SK-N-SH treated with all-trans-retinoic acid at 6 μM for 48 hours (cell line): ENCODE measurements around the gene PRIMPOL.
"Not testable (repeated sequence)": the region's sequence is repeated elsewhere in the genome, so short reads cannot be mapped to it uniquely, and the experiment has no call there.

ENCODE experiments used
- ATAC-seq: fragments of 200-7000 bp; cut with Tn5 transposase; 3 replicates; pipeline ENCODE4 v1.9.1; 2020; ENCODE audit warnings: mild to moderate bottlenecking, moderate library complexity
- BACH2 ChIP-seq: fragments of 250-450 bp; sonication (Bioruptor Pico); IDR thresholded peaks from 2 replicates; pipeline ENCODE4 v1.9.0; 2021; ENCODE audit warnings: mild to moderate bottlenecking, borderline replicate concordance
- CREB5 ChIP-seq: fragments of 250-450 bp; sonication (Bioruptor Pico); IDR thresholded peaks from 2 replicates; pipeline ENCODE4 v1.5.1; 2020; ENCODE audit warnings: low read depth, mild to moderate bottlenecking, moderate library complexity
- CSDC2 ChIP-seq: fragments of 250-450 bp; sonication (Bioruptor Pico); IDR thresholded peaks from 2 replicates; pipeline ENCODE4 v1.5.0; 2020; ENCODE audit warnings: mild to moderate bottlenecking, moderate library complexity
- CSRNP3 ChIP-seq: fragments of 250-450 bp; sonication (Bioruptor Pico); IDR thresholded peaks from 2 replicates; pipeline ENCODE4 v1.5.1; 2021; ENCODE audit warnings: mild to moderate bottlenecking, moderate library complexity
- ESRRG ChIP-seq: fragments of 250-450 bp; sonication (Bioruptor Pico); IDR thresholded peaks from 2 replicates; pipeline ENCODE4 v1.6.1; 2021; ENCODE audit warnings: mild to moderate bottlenecking
- GLIS3 ChIP-seq: fragments of 250-450 bp; sonication (Bioruptor Pico); IDR thresholded peaks from 2 replicates; pipeline ENCODE4 v1.5.0; 2020; ENCODE audit warnings: mild to moderate bottlenecking, moderate library complexity
- ISL1 ChIP-seq: fragments of 250-450 bp; sonication (Bioruptor Pico); IDR thresholded peaks from 2 replicates; pipeline ENCODE4 v2.1.2; 2022; ENCODE audit warnings: mild to moderate bottlenecking, moderate library complexity
- OSR1 ChIP-seq: fragments of 250-450 bp; sonication (Bioruptor Pico); IDR thresholded peaks from 2 replicates; pipeline ENCODE4 v1.8.0; 2022; ENCODE audit warnings: moderate library complexity, mild to moderate bottlenecking, inconsistent platforms
- PATZ1 ChIP-seq: fragments of 250-450 bp; sonication (Bioruptor Pico); IDR thresholded peaks from 2 replicates; pipeline ENCODE4 v1.8.0; 2020; ENCODE audit warnings: mild to moderate bottlenecking, moderate library complexity, borderline replicate concordance
- PPARA ChIP-seq: fragments of 250-450 bp; sonication (Bioruptor Pico); IDR thresholded peaks from 2 replicates; pipeline ENCODE4 v1.5.0; 2020; ENCODE audit warnings: mild to moderate bottlenecking, borderline replicate concordance
- RARB ChIP-seq: fragments of 250-450 bp; sonication (Bioruptor Pico); IDR thresholded peaks from 2 replicates; pipeline ENCODE4 v1.8.0; 2021; ENCODE audit warnings: mild to moderate bottlenecking, moderate library complexity
- SNAI2 ChIP-seq: fragments of 250-450 bp; sonication (Bioruptor Pico); IDR thresholded peaks from 2 replicates; pipeline ENCODE4 v1.5.0; 2020; ENCODE audit warnings: mild to moderate bottlenecking, moderate library complexity
- TCF4 ChIP-seq: fragments of 250-450 bp; sonication (Bioruptor Pico); IDR thresholded peaks from 2 replicates; pipeline ENCODE4 v1.8.0; 2021; ENCODE audit warnings: mild to moderate bottlenecking, moderate library complexity, borderline replicate concordance
- TOX ChIP-seq: fragments of 250-450 bp; sonication (Bioruptor Pico); IDR thresholded peaks from 2 replicates; pipeline ENCODE4 v1.8.0; 2021; ENCODE audit warnings: mild to moderate bottlenecking, moderate library complexity, borderline replicate concordance
- ZC3H10 ChIP-seq: fragments of 250-450 bp; sonication (Bioruptor Pico); IDR thresholded peaks from 2 replicates; pipeline ENCODE4 v1.5.1; 2021; ENCODE audit warnings: mild to moderate bottlenecking, moderate library complexity
- ZFP30 ChIP-seq: fragments of 450-650 bp; formaldehyde crosslinking; IDR thresholded peaks from 2 replicates; pipeline ENCODE4 v1.5.0; 2022; ENCODE audit warnings: mild to moderate bottlenecking, moderate library complexity
- ZNF565 ChIP-seq: fragments of 450-650 bp; formaldehyde crosslinking; conservative IDR thresholded peaks from 2 replicates; pipeline ENCODE4 v1.5.0; 2020; ENCODE audit warnings: low read depth, mild to moderate bottlenecking, moderate library complexity
- TF ChIP-seq, protein P1 (sequence below): fragments of 250-450 bp; sonication (Bioruptor Pico); IDR thresholded peaks from 2 replicates; pipeline ENCODE4 v1.5.0; 2020; ENCODE audit warnings: mild to moderate bottlenecking, moderate library complexity

Gene PRIMPOL

GRCh38 chr4:184734758-184735157, 85.2 kb downstream of the PRIMPOL start:
- TF ChIP-seq, protein P1, sequence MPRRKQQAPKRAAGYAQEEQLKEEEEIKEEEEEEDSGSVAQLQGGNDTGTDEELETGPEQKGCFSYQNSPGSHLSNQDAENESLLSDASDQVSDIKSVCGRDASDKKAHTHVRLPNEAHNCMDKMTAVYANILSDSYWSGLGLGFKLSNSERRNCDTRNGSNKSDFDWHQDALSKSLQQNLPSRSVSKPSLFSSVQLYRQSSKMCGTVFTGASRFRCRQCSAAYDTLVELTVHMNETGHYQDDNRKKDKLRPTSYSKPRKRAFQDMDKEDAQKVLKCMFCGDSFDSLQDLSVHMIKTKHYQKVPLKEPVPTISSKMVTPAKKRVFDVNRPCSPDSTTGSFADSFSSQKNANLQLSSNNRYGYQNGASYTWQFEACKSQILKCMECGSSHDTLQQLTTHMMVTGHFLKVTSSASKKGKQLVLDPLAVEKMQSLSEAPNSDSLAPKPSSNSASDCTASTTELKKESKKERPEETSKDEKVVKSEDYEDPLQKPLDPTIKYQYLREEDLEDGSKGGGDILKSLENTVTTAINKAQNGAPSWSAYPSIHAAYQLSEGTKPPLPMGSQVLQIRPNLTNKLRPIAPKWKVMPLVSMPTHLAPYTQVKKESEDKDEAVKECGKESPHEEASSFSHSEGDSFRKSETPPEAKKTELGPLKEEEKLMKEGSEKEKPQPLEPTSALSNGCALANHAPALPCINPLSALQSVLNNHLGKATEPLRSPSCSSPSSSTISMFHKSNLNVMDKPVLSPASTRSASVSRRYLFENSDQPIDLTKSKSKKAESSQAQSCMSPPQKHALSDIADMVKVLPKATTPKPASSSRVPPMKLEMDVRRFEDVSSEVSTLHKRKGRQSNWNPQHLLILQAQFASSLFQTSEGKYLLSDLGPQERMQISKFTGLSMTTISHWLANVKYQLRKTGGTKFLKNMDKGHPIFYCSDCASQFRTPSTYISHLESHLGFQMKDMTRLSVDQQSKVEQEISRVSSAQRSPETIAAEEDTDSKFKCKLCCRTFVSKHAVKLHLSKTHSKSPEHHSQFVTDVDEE (CRISPR knock-in tag), result no peak
- TF ChIP-seq CSDC2 (CRISPR knock-in tag), result no peak
- ATAC-seq, result no peak

DNA sequence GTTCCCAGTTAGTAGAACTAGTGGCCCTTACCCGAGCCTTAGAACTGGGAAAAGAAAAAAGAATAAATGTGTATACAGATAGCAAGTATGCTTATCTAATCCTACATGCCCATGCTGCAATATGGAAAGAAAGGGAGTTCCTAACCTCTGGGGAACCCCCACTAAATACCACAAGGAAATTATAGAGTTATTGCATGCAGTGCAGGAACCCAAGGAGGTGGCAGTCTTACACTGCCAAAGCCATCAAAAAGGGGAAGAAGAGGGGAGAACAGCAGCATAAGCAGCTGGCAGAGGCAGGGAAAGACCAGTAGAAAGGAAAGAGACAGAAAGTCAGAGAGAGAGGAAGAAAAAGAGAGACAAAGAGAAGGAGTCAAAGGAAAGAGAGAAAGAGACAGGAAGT, 90.0 kb downstream of the PRIMPOL start:
- ATAC-seq, result not testable (repeated sequence)

DNA sequence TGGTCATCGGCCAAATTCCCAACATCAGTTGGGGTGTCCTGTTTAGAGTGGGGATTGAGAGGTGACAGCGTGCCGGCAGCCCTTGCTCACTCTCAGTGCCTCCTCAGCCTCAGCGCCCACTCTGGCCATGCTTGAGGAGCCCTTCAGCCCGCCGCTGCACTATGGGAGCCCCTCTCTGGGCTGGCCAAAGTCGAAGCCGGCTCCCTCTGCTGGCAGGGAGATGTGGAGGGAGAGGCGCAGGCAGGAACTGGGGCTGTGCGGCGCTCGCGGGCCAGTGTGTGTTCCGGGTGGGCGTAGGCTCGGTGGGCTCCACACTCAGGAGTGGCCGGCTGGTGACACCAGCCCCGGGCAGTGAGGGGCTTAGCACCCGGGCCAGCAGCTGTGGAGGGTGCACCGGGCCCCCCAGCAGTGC, 91.4 kb downstream of the PRIMPOL start:
- ATAC-seq, result no peak

GRCh38 chr4:184741651-184742050, 92.1 kb downstream of the PRIMPOL start:
- not testable (repeated sequence) for ATAC-seq

More for the DNA sequence above, 91.4 kb downstream of the PRIMPOL start:
- TF ChIP-seq CREB5 (CRISPR knock-in tag) (no peak), CSRNP3 (CRISPR knock-in tag) (no peak), ISL1 (CRISPR knock-in tag) (no peak), RARB (CRISPR knock-in tag) (no peak), BACH2 (no peak), PATZ1 (CRISPR knock-in tag) (no peak), GLIS3 (CRISPR knock-in tag) (no peak), TCF4 (CRISPR knock-in tag) (no peak), PPARA (CRISPR knock-in tag) (no peak), CSDC2 (CRISPR knock-in tag) (no peak), OSR1 (CRISPR knock-in tag) (no peak), ESRRG (CRISPR knock-in tag) (no peak), ZNF565 (no peak), TOX (CRISPR knock-in tag) (no peak), SNAI2 (no peak), ZC3H10 (CRISPR knock-in tag) (no peak), ZFP30 (no peak)
- TF ChIP-seq, protein P1 (CRISPR knock-in tag), result no peak
